Ascending aorta (tissue), 2 donors: ENCODE data around the gene RPS28. TPM values are rescaled to one million over a fixed set of nuclear protein-coding genes. Genes with fewer than 3 reads are reported as not detected.

Source experiments
- DNase-seq, 2 donors: peaks; one replicate each; pipeline ENCODE4 v3.0.0-alpha.2; 2019; ENCODE audit warnings: low spot score in 2 of 2
- H3K27ac ChIP-seq, 2 donors: fragments of 200-600 bp; sonication (generic); one replicate each; pipeline ENCODE4 v1.5.1; 2016 to 2017; ENCODE audit warnings: mild to moderate bottlenecking in 1 of 2
- H3K27me3 ChIP-seq: fragments of 200-600 bp; sonication (generic); one replicate; pipeline ENCODE4 v1.5.1; 2017
- H3K36me3 ChIP-seq, 2 donors: fragments of 200-600 bp; sonication (generic); one replicate each; pipeline ENCODE4 v1.5.1; 2016
- H3K4me1 ChIP-seq, 2 donors: fragments of 200-600 bp; sonication (generic); one replicate each; pipeline ENCODE4 v1.5.1; 2016 to 2017; ENCODE audit warnings: mild to moderate bottlenecking in 1 of 2
- H3K4me3 ChIP-seq, 2 donors: fragments of 200-600 bp; sonication (generic); one replicate each; pipeline ENCODE4 v1.5.1; 2016 to 2017; ENCODE audit warnings: mild to moderate bottlenecking in 1 of 2
- H3K9me3 ChIP-seq, 2 donors: fragments of 200-600 bp; sonication (generic); one replicate each; pipeline ENCODE4 v1.5.1; 2016
- intact Hi-C: fragments of 100-400 bp; cut with DNase I; formaldehyde crosslinking; loops from one replicate; pipeline ENCODE4 v1.15.1; 2023
- total RNA-seq: library from RNA; depleted of rRNA; stranded (reverse); fragments of >200 nt; gene quantifications from one replicate; pipeline ENCODE4 v1.1.0, GENCODE V29; 2016
- TF ChIP-seq, protein P1 (sequence below), 3 experiments: fragments of 200-600 bp in 2 of 3; fragments of 450-650 bp in 1 of 3; sonication (generic) in 2 of 3; IDR thresholded peaks; one replicate each; pipeline ENCODE4 v1.5.1; 2016 to 2019; ENCODE audit warnings: antibody characterized with exemption in 3 of 3, mild to moderate bottlenecking in 1 of 3, moderate library complexity in 1 of 3

RPS28 gene
- total RNA-seq, 1 donor from 2014 or later = 393 TPM

DNA sequence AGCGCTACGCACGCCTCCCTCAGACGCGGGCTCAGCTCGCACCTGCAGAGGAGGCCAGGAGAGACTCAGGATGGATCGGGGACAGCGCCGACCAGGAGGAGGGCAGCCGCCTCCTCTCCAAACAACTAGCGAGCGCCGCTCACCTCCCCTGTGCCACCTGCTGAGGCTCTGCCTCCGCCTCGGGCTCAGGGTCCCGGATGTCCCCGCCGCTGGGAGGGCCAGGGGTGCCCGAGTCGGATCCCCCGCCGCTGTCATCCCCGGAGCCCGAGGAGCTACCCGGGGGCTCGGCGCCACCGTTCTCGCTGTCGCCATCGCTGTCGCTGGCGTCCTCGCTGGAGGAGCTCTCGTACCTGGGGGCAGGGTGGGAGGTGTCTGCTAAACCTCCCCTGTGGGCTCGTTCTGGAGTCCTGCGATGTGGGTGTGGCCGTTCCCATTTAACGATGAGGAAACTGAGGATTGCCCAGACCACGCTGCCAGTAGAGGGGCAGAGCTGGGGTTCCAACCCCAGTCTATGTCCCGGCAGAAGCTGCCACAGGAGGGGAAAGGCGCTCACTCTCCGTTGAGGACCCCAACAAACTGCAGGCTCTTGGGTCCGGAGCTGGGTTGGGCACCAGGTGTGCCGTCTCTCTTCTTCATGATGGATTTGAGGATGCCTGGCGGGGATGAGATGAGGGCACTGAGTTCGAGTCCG, 12.6 kb downstream of the RPS28 start:
- Histone ChIP-seq H3K27me3 (peaks cover 17% of the 10 kb centered on the region), H3K9me3 (no peaks in the 10 kb centered on the region), H3K36me3 (no peaks in the 10 kb centered on the region), H3K27ac (no peak overlapping the region), H3K4me1 (peaks cover 0 to 7% of the 10 kb centered on the region in 2 donors), H3K4me3 (no peak overlapping the region)
- no peak for DNase-seq
- TF ChIP-seq, protein P1, sequence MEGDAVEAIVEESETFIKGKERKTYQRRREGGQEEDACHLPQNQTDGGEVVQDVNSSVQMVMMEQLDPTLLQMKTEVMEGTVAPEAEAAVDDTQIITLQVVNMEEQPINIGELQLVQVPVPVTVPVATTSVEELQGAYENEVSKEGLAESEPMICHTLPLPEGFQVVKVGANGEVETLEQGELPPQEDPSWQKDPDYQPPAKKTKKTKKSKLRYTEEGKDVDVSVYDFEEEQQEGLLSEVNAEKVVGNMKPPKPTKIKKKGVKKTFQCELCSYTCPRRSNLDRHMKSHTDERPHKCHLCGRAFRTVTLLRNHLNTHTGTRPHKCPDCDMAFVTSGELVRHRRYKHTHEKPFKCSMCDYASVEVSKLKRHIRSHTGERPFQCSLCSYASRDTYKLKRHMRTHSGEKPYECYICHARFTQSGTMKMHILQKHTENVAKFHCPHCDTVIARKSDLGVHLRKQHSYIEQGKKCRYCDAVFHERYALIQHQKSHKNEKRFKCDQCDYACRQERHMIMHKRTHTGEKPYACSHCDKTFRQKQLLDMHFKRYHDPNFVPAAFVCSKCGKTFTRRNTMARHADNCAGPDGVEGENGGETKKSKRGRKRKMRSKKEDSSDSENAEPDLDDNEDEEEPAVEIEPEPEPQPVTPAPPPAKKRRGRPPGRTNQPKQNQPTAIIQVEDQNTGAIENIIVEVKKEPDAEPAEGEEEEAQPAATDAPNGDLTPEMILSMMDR (IDR thresholded peaks at IDR 0.05) = no peak
- intact Hi-C loops = no loop called here

DNA sequence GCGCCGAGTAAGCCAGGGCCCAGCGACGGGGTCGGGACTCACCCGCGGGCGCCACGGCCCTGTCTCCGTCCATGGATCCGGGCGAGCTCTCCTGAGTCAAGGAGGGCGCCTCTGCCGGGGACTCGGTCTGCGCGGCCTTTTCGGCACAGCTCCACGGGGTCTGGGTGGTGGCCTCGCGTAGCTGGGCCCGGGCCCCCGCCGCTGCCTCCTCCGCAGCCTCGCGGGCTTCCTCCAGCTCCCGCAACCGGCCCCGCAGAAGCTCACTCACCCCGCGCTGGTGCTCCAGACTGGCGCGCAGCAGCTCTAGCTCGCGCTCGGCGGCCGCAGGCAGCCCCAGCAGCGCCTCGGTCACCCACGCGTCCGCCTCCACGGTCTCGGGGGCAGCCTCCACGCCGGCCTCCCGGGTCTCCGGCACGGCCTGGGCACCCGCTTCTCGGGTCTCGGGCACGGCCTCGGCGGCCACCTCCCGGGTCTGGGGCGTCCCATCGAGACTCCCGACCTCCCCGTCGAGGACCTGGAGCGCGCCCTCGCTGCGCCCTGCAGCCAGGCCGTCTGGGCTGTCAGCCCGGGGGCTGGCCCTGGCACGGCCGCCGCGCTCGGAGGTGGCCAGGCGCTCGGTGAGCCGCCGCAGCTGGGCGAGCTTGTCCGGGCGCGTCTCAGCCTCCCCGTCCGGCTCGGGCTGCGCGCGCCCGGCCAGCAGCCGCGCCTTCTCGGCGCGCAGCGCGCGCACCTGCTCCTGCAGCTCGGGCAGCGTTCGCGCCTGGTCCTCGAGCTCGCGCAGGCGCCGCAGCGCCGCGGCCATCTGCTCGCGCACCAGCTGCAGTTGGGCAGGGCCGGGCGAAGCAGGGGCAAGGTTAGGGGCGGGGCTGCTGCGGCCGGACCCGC, 13.4 kb downstream of the RPS28 start:
- intact Hi-C loops = no loop called here
- TF ChIP-seq, protein P1 (IDR thresholded peaks at IDR 0.05) = no peak
- no peaks in the 10 kb centered on the region for H3K9me3 ChIP-seq
- H3K4me3 ChIP-seq = peak overlapping the region; percentile 44 to 55
- DNase-seq = no peak
- H3K27ac ChIP-seq = no peak overlapping the region
- H3K4me1 ChIP-seq = peaks cover 0 to 7% of the 10 kb centered on the region in 2 donors
- no peaks in the 10 kb centered on the region for H3K36me3 ChIP-seq
- H3K27me3 ChIP-seq = peaks cover 17% of the 10 kb centered on the region

DNA sequence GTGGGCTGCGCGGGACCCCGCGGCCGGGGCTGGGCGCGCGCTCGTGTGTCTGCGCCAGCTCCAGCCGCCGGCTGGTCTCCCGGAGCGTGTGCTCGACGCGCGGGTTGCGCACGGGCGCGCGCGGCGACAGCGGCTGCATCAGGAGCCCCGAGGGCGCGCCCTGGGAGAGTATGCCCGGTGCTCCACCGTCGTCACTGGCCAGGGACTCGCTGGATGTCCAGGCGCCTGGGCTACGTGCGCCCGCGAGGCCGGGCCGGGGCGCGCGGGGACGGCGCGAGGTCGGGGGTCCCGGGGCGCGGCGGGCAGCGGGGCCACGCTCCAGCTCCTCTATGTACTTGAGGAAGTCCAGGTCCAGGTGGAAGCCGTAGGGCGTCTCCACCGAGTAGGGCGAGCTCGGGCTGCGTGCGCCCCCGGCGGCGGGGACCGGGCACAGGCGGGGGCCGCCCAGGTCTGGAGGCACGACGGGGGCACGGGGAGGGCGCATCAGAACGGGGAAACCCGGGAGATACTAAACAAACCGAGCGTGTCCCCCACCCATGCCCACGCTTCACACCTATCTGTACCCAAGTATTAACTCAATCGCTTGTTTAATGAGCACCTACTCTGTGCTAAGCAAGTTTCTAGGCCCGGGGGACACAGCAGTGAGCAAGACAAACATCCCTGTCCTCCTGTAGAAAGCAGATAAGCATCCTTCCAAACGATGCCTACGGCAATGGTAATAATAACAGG, 14.2 kb downstream of the RPS28 start:
- intact Hi-C loops = no loop called here
- H3K27me3 ChIP-seq = peaks cover 17% of the 10 kb centered on the region
- no peak overlapping the region for H3K27ac ChIP-seq
- TF ChIP-seq, protein P1 (IDR thresholded peaks at IDR 0.05) = no peak
- peak overlapping the region; percentile 44 to 55 for H3K4me3 ChIP-seq
- H3K4me1 ChIP-seq = peaks cover 0 to 7% of the 10 kb centered on the region in 2 donors
- no peaks in the 10 kb centered on the region for H3K36me3 ChIP-seq
- no peaks in the 10 kb centered on the region for H3K9me3 ChIP-seq
- DNase-seq = no peak

DNA sequence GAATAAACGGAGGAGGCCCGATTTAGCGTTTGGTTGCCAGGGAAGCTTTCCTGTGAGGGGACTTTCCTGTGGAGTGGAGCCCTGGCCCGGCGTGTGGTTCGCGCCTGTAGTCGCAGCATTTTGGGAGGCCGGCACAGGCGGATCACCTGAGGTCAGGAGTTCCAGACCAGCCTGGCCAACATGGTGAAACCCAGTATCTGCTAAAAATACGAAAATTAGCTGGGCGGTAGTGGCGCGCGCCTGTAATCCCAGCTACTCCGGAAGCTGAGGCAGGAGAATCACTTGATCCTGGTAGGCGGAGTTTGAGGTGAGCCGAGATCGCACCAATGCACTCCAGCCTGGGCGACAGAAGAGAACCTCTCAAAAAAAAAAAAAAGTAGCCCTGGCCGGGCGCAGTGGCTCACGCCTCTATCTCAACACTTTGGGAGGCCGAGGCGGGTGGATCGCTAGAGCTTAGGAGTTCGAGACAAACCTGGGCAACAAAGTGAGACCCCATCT, 14.8 kb downstream of the RPS28 start:
- Histone ChIP-seq H3K4me3 (no peak overlapping the region), H3K4me1 (peaks cover 0 to 7% of the 10 kb centered on the region in 2 donors), H3K27ac (no peak overlapping the region), H3K27me3 (peaks cover 17% of the 10 kb centered on the region), H3K9me3 (no peaks in the 10 kb centered on the region), H3K36me3 (no peaks in the 10 kb centered on the region)
- TF ChIP-seq, protein P1 (IDR thresholded peaks at IDR 0.05) = no peak
- intact Hi-C loops = no loop called here
- no peak for DNase-seq

DNA sequence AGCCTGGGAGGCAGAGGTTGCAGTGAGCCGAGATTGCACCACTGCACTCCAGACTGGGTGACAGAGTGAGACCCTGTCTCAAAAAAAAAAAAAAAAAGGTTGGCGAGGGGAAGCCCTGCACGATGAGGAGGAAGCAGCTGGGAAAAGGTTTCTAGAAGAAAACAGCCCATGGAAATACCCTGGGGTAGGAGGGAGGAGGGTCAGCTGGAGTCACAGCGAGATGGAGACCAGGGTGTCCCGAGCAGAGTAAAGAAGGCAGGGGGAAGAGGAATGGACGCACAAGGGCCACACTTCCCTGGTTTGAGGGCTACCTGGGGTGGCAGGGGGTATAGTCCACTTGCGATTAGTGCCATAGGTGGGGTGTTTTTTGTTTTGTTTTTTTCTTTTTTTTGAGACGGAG, 15.4 kb downstream of the RPS28 start:
- Histone ChIP-seq H3K27me3 (peaks cover 17% of the 10 kb centered on the region), H3K36me3 (no peaks in the 10 kb centered on the region), H3K27ac (no peak overlapping the region), H3K4me1 (peaks cover 0 to 7% of the 10 kb centered on the region in 2 donors), H3K9me3 (no peaks in the 10 kb centered on the region), H3K4me3 (no peak overlapping the region)
- DNase-seq = no peak
- intact Hi-C loops = no loop called here
- TF ChIP-seq, protein P1 (IDR thresholded peaks at IDR 0.05) = no peak
